GM12865 (cell line): ENCODE results near the gene OR13J1.

ENCODE experiments used
- DNase-seq: peaks from one replicate; pipeline ENCODE4 v3.0.0; 2010; ENCODE audit warnings: low read depth
- H3K4me3 ChIP-seq: 2 replicates; pipeline ENCODE4 v1.5.1; 2011; ENCODE audit warnings: mild to moderate bottlenecking, low read depth, low read length, control low read depth
- TF ChIP-seq, protein P1 (sequence below): IDR thresholded peaks from 2 replicates; pipeline ENCODE4 v1.5.1; 2011; ENCODE audit warnings: low read length, control low read depth, low read depth, inconsistent platforms; ENCODE audit not compliant: insufficient read depth; ENCODE audit errors: missing control alignments

Gene OR13J1

DNA sequence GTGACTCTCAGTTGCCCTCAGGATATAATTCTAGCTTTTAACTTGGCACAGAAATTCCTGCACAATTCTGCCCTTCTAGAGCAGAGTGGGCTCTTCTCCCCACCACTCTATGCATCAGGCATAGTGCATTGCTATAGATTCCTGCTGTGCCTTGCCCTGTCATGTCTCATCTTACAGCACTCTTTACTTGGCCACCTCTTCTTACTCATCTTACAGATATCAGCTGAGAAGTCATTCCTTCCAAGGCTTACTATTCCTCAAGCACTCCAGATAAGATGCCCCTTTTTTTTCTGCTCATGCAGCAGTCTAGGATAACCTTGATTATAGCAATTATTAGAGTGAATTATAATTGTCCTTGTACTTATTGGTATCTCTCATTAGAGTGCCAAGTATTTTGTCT lies 47.3 kb downstream of the OR13J1 start:
- TF ChIP-seq, protein P1, sequence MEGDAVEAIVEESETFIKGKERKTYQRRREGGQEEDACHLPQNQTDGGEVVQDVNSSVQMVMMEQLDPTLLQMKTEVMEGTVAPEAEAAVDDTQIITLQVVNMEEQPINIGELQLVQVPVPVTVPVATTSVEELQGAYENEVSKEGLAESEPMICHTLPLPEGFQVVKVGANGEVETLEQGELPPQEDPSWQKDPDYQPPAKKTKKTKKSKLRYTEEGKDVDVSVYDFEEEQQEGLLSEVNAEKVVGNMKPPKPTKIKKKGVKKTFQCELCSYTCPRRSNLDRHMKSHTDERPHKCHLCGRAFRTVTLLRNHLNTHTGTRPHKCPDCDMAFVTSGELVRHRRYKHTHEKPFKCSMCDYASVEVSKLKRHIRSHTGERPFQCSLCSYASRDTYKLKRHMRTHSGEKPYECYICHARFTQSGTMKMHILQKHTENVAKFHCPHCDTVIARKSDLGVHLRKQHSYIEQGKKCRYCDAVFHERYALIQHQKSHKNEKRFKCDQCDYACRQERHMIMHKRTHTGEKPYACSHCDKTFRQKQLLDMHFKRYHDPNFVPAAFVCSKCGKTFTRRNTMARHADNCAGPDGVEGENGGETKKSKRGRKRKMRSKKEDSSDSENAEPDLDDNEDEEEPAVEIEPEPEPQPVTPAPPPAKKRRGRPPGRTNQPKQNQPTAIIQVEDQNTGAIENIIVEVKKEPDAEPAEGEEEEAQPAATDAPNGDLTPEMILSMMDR: no peak
- no peak for DNase-seq
- H3K4me3 ChIP-seq: no peak overlapping the region

DNA sequence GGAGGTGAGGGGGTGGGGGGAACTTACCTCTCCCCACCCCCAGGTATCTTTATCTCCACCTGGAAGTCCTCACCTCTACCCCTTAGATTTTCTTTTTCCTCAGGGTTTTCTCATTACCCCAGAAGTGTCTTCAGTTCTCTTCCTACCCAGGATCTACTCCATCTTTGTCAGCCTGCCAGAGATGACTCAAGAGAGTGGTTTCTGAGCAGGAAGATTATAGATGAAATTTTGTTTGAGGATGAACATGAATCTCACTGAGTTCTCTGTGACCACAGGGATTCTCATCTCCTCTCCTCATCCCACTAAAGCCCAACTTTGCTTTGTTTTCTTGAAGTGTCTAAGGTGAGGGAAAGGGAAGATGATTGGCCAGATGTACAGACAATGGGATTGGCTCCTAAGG lies 50.1 kb downstream of the OR13J1 start:
- no peak for DNase-seq
- H3K4me3 ChIP-seq: no peak overlapping the region

More for the DNA sequence above, 50.1 kb downstream of the OR13J1 start:
- TF ChIP-seq, protein P1: no peak
